ENCODE results near the gene SLC25A17.
"Not testable (repeated sequence)": the region's sequence is repeated elsewhere in the genome, so short reads cannot be mapped to it uniquely, and the experiment has no call there.

SLC25A17 gene

GRCh38 chr22:40818747-40819598, at the start of gene SLC25A17:
Gene SLC25A17 (minus strand): TSS chr22:40819346. CDS start chr22:40819248, 98 bp downstream.
- peak; percentile 90 for DNase-seq

- DNase-seq = not testable (repeated sequence)
Measured at GRCh38 chr22:40868379-40868778, 49.2 kb upstream of the SLC25A17 start.

- no peak for DNase-seq
Measured at GRCh38 chr22:40867109-40867508, 48.0 kb upstream of the SLC25A17 start.

GRCh38 chr22:40862537-40862936, 43.4 kb upstream of the SLC25A17 start:
- no peak for DNase-seq

- no peak for DNase-seq
Measured at GRCh38 chr22:40862013-40862412, 42.9 kb upstream of the SLC25A17 start, which contains the start of gene DNAJB7. Gene DNAJB7 (minus strand): TSS chr22:40862113. CDS start chr22:40861994, 119 bp downstream.

- DNase-seq = no peak
Measured at GRCh38 chr22:40857309-40857855, 38.2 kb upstream of the SLC25A17 start.

- DNase-seq = peak; percentile 98
Measured at GRCh38 chr22:40856513-40857308, 37.6 kb upstream of the SLC25A17 start, which contains the start of the genes ST13 and XPNPEP3. Gene ST13 (minus strand): TSS chr22:40856639. CDS start chr22:40856540, 99 bp downstream. Gene XPNPEP3 (plus strand): TSS chr22:40857148. CDS start chr22:40857182, 34 bp downstream.

- DNase-seq = no peak
Measured at GRCh38 chr22:40855979-40856512, 36.9 kb upstream of the SLC25A17 start.

- peak; percentile 24 for DNase-seq
Measured at GRCh38 chr22:40855071-40855978, 36.2 kb upstream of the SLC25A17 start.

GRCh38 chr22:40853961-40854360, 34.8 kb upstream of the SLC25A17 start:
- DNase-seq = no peak

GRCh38 chr22:40853333-40853732, 34.2 kb upstream of the SLC25A17 start:
- DNase-seq = no peak

GRCh38 chr22:40845816-40846215, 26.7 kb upstream of the SLC25A17 start:
- not testable (repeated sequence) for DNase-seq

- no peak for DNase-seq
Measured at GRCh38 chr22:40844951-40845350, 25.8 kb upstream of the SLC25A17 start.

- DNase-seq = no peak
Measured at GRCh38 chr22:40838486-40838885, 19.3 kb upstream of the SLC25A17 start.

- no peak for DNase-seq
Measured at GRCh38 chr22:40834619-40835018, 15.5 kb upstream of the SLC25A17 start.

GRCh38 chr22:40829131-40829530, 10.0 kb upstream of the SLC25A17 start:
- DNase-seq = no peak

GRCh38 chr22:40826984-40827741, 8.0 kb upstream of the SLC25A17 start:
- DNase-seq = no peak

- not testable (repeated sequence) for DNase-seq
Measured at GRCh38 chr22:40826292-40826691, 7.1 kb upstream of the SLC25A17 start.

- DNase-seq = no peak
Measured at GRCh38 chr22:40823426-40823825, 4.3 kb upstream of the SLC25A17 start.

- DNase-seq = no peak
Measured at GRCh38 chr22:40819599-40820140, 524 bp upstream of the SLC25A17 start.

All from activated naive CD4-positive, alpha-beta T cell treated with Interleukin-2 at 50 U/mL for 16 hours (primary cell).